Kidney tubule cell (primary cell): Measurements from ENCODE around the gene ABCA7.

Experiments used
- DNase-seq: peaks from one replicate; pipeline ENCODE4 v3.0.0-alpha.2; 2018; ENCODE audit warnings: low spot score

The ABCA7 gene

DNA sequence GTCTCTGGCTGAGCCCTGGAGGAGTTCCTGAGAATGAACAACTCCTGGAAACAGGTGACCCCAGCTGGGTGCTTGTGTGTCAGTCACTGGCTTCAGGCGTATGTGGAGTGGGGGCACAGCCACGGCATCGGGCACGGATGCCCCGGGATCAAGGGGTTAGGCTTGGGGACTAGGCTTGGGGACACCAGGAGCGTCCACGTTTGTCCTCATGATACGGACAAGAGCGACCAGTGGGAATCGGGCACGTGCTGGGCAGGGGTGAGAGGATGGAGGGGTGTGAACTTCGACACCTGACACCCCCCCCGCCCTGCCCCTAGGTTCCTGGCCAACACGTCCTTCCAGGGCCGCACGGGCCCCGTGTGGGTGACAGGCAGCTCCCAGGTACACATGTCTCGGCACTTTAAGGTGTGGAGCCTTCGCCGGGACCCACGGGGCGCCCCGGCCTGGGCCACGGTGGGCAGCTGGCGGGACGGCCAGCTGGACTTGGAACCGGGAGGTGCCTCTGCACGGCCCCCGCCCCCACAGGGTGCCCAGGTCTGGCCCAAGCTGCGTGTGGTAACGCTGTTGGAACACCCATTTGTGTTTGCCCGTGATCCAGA lies 35.6 kb upstream of the ABCA7 start:
- no peak for DNase-seq

DNA sequence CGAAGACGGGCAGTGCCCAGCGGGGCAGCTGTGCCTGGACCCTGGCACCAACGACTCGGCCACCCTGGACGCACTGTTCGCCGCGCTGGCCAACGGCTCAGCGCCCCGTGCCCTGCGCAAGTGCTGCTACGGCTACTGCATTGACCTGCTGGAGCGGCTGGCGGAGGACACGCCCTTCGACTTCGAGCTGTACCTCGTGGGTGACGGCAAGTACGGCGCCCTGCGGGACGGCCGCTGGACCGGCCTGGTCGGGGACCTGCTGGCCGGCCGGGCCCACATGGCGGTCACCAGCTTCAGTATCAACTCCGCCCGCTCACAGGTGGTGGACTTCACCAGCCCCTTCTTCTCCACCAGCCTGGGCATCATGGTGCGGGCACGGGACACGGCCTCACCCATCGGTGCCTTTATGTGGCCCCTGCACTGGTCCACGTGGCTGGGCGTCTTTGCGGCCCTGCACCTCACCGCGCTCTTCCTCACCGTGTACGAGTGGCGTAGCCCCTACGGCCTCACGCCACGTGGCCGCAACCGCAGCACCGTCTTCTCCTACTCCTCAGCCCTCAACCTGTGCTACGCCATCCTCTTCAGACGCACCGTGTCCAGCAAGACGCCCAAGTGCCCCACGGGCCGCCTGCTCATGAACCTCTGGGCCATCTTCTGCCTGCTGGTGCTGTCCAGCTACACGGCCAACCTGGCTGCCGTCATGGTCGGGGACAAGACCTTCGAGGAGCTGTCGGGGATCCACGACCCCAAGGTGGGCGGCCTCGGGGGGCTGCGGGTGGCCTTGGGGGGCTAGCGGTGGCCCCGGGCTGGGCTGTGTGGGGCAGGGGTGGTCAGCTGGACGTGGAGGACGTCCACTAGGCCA lies 34.9 kb upstream of the ABCA7 start:
- no peak for DNase-seq

DNA sequence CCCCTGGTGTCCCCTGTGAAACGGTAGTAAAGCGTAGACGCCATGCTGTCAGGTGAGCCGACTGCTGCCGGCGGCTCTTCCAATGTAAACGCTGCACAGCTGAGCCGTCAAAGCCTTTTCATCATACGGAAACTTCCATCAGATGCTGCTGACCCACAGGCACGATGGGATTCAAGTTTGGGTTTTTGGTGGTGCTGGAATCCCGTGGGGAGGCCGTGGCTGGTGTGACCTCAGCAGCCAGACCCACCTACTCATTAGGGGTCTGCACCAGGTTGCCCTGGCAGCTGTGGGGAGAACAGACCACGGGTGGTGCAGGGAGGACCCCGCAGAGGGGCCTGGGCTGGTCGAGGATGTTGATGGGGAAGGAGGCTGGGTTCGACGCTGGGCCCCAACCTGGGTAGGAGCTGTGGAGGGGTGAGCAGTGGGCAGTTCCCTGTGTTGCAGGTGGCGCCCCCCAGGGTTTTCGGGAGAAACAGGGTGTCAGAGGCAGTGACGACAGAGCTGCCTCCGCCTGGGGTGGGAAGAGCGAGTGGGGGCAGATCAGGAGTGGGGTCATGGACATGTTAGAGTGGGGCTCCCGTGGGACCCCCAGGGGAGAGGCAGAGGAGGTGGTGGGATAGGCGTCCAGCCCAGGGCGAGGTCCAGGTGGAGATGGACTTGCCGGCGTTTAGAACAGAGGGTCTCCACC lies 33.1 kb upstream of the ABCA7 start:
- no peak for DNase-seq

GRCh38 chr19:1007399-1008251 lies 32.3 kb upstream of the ABCA7 start:
- no peak for DNase-seq

- no peak for DNase-seq
Observed at GRCh38 chr19:1008268-1009040, 31.5 kb upstream of the ABCA7 start.

GRCh38 chr19:1009041-1009980 lies 30.6 kb upstream of the ABCA7 start:
- DNase-seq, result no peak

GRCh38 chr19:1009981-1010538 lies 29.8 kb upstream of the ABCA7 start:
- DNase-seq, result no peak

DNA sequence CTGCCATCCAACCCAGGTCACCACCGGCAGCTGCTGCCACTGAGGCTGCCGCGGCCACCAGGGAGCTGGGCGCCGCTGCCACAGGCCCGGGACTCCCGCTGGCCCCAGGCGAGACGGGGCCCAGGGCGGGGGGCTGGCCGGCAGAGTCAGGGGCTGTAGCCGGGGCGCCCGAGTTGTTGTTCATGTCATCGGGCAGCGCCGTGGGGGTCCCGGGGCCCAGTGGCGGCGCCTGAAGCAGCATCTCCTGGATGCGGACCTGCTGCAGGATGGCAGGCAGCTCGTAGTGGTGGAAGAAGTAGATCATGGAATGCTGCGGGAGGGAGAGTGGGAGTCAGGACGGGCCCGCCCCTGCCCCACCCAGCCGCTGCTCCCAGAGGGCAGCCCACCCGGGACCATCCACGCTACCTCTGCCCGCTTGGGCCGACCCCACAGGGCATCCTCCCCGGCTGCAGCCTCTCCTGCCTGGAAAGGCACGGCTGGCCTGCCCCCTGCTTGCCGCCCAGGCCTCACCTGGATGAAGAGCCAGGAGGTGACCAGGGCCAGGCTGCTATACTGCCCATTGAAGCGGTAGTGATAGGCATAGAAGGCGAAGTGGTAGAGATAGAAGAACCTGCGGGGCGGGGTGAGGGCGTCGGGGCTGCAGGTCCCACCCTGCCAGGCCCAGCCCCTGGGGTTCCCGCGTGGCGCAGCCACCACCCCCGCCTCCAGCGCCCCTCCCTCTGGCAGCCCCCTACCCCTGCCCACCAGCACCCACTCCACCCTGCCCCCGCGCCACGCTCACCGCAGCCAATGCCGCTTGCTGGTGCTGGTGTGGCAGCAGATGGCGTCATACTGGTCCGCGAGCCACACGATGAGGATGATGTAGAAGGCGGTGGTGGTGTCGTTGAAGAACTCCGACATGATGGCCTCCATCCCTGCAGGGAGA lies 29.1 kb upstream of the ABCA7 start:
- no peak for DNase-seq

- DNase-seq, result no peak
Observed at GRCh38 chr19:1011831-1012333, 28.0 kb upstream of the ABCA7 start.

- no peak for DNase-seq
Observed at GRCh38 chr19:1012334-1012733, 27.6 kb upstream of the ABCA7 start.

GRCh38 chr19:1013218-1013617 lies 26.7 kb upstream of the ABCA7 start:
- no peak for DNase-seq

GRCh38 chr19:1014161-1015060 lies 25.5 kb upstream of the ABCA7 start:
- DNase-seq, result no peak

DNA sequence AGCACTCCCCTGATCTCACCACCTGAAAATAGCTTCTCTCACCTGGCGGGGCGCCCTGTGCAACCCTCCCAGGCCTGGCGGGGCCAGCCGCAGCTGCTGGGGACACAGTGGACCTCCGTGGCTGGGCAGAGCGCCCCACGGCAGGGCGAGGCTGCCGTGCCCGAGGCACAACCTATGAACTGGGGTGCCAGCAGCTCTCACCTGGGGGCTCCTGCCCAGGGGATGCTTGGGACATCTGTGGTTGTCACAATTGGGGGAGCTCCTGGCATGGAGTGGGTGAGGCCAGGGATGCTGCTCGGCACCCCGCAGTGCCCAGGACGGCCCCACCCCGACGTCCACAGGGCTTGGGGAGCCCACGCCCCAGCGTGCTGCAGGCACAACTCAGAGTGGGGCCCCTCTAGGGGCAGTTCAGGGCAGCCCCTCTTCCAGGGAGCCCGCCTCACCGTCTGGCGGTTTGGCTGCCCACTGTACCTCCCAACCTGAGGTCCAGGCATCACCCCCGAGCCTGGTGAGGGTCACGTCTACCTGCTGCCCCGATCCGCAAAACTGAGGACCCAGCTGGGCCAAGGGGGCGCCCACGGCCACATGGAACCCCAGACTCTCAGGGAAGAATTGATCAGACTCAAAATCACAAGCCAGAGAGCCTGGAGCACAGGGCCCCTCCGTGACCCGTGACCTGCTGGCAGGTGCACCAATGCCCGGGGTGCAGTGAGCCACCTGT lies 24.7 kb upstream of the ABCA7 start:
- DNase-seq, result no peak

- no peak for DNase-seq
Observed at GRCh38 chr19:1015782-1016646, 23.9 kb upstream of the ABCA7 start.

DNA sequence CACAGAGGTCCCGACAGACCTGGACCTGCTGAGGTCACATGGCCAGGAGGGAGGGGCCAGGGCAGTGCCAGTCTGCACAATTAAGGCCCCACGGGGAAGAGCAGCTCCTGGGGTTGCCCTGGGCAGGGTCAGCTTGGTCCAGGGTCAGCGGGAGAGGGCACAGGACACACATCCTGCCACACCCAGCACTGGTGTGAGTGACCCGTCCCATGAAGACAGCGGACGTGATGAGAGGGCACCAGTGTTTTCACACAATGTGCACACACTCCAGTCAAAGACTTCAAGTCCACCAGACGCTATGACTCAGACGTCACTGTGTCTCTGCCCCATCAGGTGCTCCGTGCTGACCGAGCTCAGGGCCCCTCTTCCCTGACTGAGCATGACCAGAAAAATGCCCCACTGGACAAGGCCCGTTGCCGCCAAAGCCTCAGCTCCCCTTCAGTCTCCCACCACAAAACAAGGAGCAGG lies 23.2 kb upstream of the ABCA7 start:
- peak; percentile 86 for DNase-seq
